Pancreas (tissue), 10 donors: ENCODE measurements around the gene CBLN2. TPM values are rescaled to one million over a fixed set of nuclear protein-coding genes. Genes with fewer than 3 reads are reported as not detected.

Experiments
- ATAC-seq, 4 donors: fragments of 200-7000 bp; cut with Tn5 transposase; one replicate each; pipeline versions ENCODE4 v1.8.0 to v1.9.1; 2020; ENCODE audit warnings: mild to moderate bottlenecking in 4 of 4, moderate library complexity in 4 of 4
- DNase-seq, 6 donors: peaks; one replicate each; pipeline ENCODE4 v3.0.0-alpha.2; 2020
- FAIRE-seq: peaks from 2 replicates; lab custom pipeline; 2012; peaks lifted over from hg19 to GRCh38; lab: Jason Lieb, UNC
- H3K27ac ChIP-seq, 4 donors: fragments of 200-600 bp; sonication (generic); 1 replicate in 3 of 4; 2 replicates in 1 of 4; pipeline versions ENCODE4 v1.5.0 to v1.8.0; 2020
- H3K27me3 ChIP-seq, 4 donors: fragments of 200-600 bp; one replicate each; pipeline ENCODE4 v1.8.0; 2021
- H3K36me3 ChIP-seq, 3 donors: fragments of 200-600 bp; sonication (generic) in 1 of 3; one replicate each; pipeline versions ENCODE4 v1.5.0 to v1.8.0; 2020 to 2021
- H3K4me1 ChIP-seq, 3 donors: fragments of 200-600 bp; one replicate each; pipeline ENCODE4 v1.8.0; 2021
- H3K4me3 ChIP-seq, 4 donors: fragments of 200-600 bp; sonication (generic) in 2 of 4; one replicate each; pipeline versions ENCODE4 v1.5.0 to v1.8.0; 2020 to 2021
- H3K9me3 ChIP-seq, 4 donors: fragments of 200-600 bp; one replicate each; pipeline ENCODE4 v1.8.0; 2021
- CTCF ChIP-seq, 4 donors: fragments of 200-600 bp; sonication (generic) in 3 of 4; IDR thresholded peaks; one replicate each; pipeline versions ENCODE4 v1.5.0 to v1.8.0; 2021; ENCODE audit warnings: antibody characterized with exemption in 4 of 4
- WGBS, 2 donors: extraction: QIAGEN DNeasy Blood & Tissue Kit; methylation state at CpG; one replicate each; pipeline ENCODE4 v1.1.7; 2013; 5-methylcytosine and 5-hydroxymethylcytosine counted together
- intact Hi-C, 3 donors: fragments of 100-400 bp; cut with DNase I; formaldehyde crosslinking; loops; one replicate each; pipeline versions ENCODE4 v1.11.1 to v1.14.2; 2022
- polyA plus RNA-seq, 2 donors: library from polyadenylated mRNA; stranded (reverse); fragments of 200-250 nt; gene quantifications; one replicate each; pipeline ENCODE4 v1.2.3, GENCODE V29; 2013
- total RNA-seq, 6 donors: library from RNA; stranded (reverse); fragmentation: NEBNext Ultra II Directional in 4 of 6; extraction: Animal tissue kit (Norgen Biotek cat#: 25700) in 4 of 6; gene quantifications; one replicate each; pipeline versions ENCODE4 v1.2.1 to v1.2.4, GENCODE V29; 2021 to 2023
- donor health status: healthy with polysubstance abuse.
- donor health status: DM: no; HTN: no; CAD: no; lungs with moderate emphysema.
- donor health status: DM: no; HTN: no; CAD: no.
- donor health status: control.
- donor health status: control.
- donor health status: Bipolar disorder and iron deficiency.
- donor health status: DM: yes; HTN: yes; CAD: no.
- donor health status: DM: no; HTN: no; CAD: no.
- donor health status: DM: no; HTN: no; CAD: no.
- donor health status: DM: yes; HTN: yes; CAD: no.

CBLN2 gene
- total RNA-seq (under 1 TPM in 1 of 6 donors, not detected in 5; 0.16 TPM), polyA plus RNA-seq (under 1 TPM in 1 of 2 donors, not detected in 1; 0.05 TPM)

- DNase-seq, result peak in 5 of 6 donors; percentile 24 to 79 (median 49)
- Histone ChIP-seq H3K36me3 (no peaks in the 10 kb centered on the region), H3K27ac (no peak within 1 kb of the TSS), H3K4me3 (peak within 1 kb of the TSS in 2 of 4 donors; percentile 1 to 15), H3K4me1 (no peaks in the 10 kb centered on the region), H3K27me3 (peaks cover 0 to 10% (median 4%) of the 10 kb centered on the region in 4 donors), H3K9me3 (no peaks in the 10 kb centered on the region)
- no peak for FAIRE-seq
- peak; percentile 58 to 97 (median 94) for ATAC-seq
- intact Hi-C loops, result no loop called here
- WGBS, 2 donors, result 1% methylated on average over 44 of the region's 44 CpGs
- peak; percentile 12 to 51 (median 38) for TF ChIP-seq CTCF (IDR thresholded peaks at IDR 0.05)
These were observed at the start of gene CBLN2 for GRCh38 chr18:72544092-72544886. Gene CBLN2 (minus strand): TSS chr18:72544342. CDS start chr18:72542160, 2,182 bp downstream.

GRCh38 chr18:72588360-72588759, 44.2 kb upstream of the CBLN2 start:
- Histone ChIP-seq H3K9me3 (no peaks in the 10 kb centered on the region), H3K4me1 (no peaks in the 10 kb centered on the region), H3K4me3 (no peak overlapping the region), H3K27ac (no peak overlapping the region), H3K27me3 (no peaks in the 10 kb centered on the region), H3K36me3 (no peaks in the 10 kb centered on the region)
- FAIRE-seq, result no peak
- no peak for TF ChIP-seq CTCF (IDR thresholded peaks at IDR 0.05)
- ATAC-seq, result no peak
- DNase-seq, result no peak
- intact Hi-C loops, result no loop called here
- WGBS, 2 donors, result 49 to 64% methylated on average over 5 of the region's 5 CpGs

- Histone ChIP-seq H3K9me3 (no peaks in the 10 kb centered on the region), H3K27me3 (no peaks in the 10 kb centered on the region), H3K27ac (no peak overlapping the region), H3K36me3 (no peaks in the 10 kb centered on the region), H3K4me1 (no peaks in the 10 kb centered on the region), H3K4me3 (no peak overlapping the region)
- DNase-seq (no peak), ATAC-seq (no peak), FAIRE-seq (no peak)
- WGBS, 2 donors, result 65 to 72% methylated on average over 3 of the region's 3 CpGs
- intact Hi-C loops, result no loop called here
- no peak for TF ChIP-seq CTCF (IDR thresholded peaks at IDR 0.05)
These were observed 40.6 kb upstream of the CBLN2 start for GRCh38 chr18:72584787-72585186.

GRCh38 chr18:72581976-72582375, 37.8 kb upstream of the CBLN2 start:
- FAIRE-seq (no peak), DNase-seq (no peak), ATAC-seq (no peak)
- intact Hi-C loops, result no loop called here
- no peaks in the 10 kb centered on the region for H3K27me3 ChIP-seq
- H3K36me3 ChIP-seq, result no peaks in the 10 kb centered on the region
- no peak overlapping the region for H3K27ac ChIP-seq
- no peak overlapping the region for H3K4me3 ChIP-seq
- no peaks in the 10 kb centered on the region for H3K9me3 ChIP-seq
- no peak for TF ChIP-seq CTCF (IDR thresholded peaks at IDR 0.05)
- WGBS, 2 donors, result 61 to 83% methylated on average over 3 of the region's 3 CpGs
- H3K4me1 ChIP-seq, result no peaks in the 10 kb centered on the region

- Histone ChIP-seq H3K36me3 (no peaks in the 10 kb centered on the region), H3K27ac (no peak overlapping the region), H3K4me3 (no peak overlapping the region), H3K4me1 (no peaks in the 10 kb centered on the region), H3K27me3 (no peaks in the 10 kb centered on the region), H3K9me3 (no peaks in the 10 kb centered on the region)
- ATAC-seq (no peak), FAIRE-seq (no peak), DNase-seq (no peak)
- intact Hi-C loops, result no loop called here
- 32 to 43% methylated on average over 2 of the region's 2 CpGs for WGBS, 2 donors
- no peak for TF ChIP-seq CTCF (IDR thresholded peaks at IDR 0.05)
These were observed 28.8 kb upstream of the CBLN2 start for GRCh38 chr18:72572896-72573295.
